HUES48 (cell line): ENCODE results near the gene HNRNPR.
"Not testable (repeated sequence)": the region's sequence is repeated elsewhere in the genome, so short reads cannot be mapped to it uniquely, and the experiment has no call there.

Source experiments
- H3K27ac ChIP-seq: one replicate; pipeline ENCODE4 v1.7.0; 2013; ENCODE audit warnings: low read depth, low read length, inconsistent platforms
- H3K27me3 ChIP-seq: 2 replicates; pipeline ENCODE4 v1.6.1; 2013; ENCODE audit warnings: mild to moderate bottlenecking, low read length; ENCODE audit not compliant: control insufficient read depth, insufficient read depth
- H3K36me3 ChIP-seq: 2 replicates; pipeline ENCODE4 v1.6.1; 2013; ENCODE audit warnings: low read length; ENCODE audit not compliant: control insufficient read depth, insufficient read depth
- H3K4me1 ChIP-seq: 2 replicates; pipeline ENCODE4 v1.6.1; 2013; ENCODE audit warnings: mild to moderate bottlenecking, low read length; ENCODE audit not compliant: control insufficient read depth, insufficient read depth
- H3K4me3 ChIP-seq: 2 replicates; pipeline ENCODE4 v1.5.1; 2013; ENCODE audit warnings: mild to moderate bottlenecking, low read depth, low read length
- H3K9ac ChIP-seq: 2 replicates; pipeline ENCODE4 v1.6.1; 2013; ENCODE audit warnings: mild to moderate bottlenecking, low read depth, low read length, moderate library complexity
- H3K9me3 ChIP-seq: 2 replicates; pipeline ENCODE4 v1.6.1; 2013; ENCODE audit warnings: low read length; ENCODE audit not compliant: control insufficient read depth, insufficient read depth

The HNRNPR gene

DNA sequence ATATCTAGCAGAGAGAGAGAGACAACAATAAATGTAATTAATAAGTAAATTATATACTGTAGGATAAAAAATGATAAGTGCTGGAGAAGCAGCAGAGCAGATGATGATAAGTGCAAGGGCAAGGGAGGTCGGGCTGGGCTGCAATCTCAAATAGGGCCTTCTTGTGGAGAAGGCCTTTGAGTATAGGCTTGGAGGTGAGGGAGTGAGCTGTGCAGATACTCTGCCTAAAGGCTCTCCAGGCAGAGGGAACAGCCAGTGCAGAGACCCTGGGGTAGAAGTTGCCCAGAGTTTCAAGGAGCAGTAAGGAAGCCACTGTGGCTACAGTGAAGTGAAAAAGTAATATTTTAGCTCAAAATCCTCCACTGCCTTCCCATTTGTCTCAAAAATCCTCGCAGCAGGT is 67.6 kb downstream of the HNRNPR start:
- Histone ChIP-seq H3K4me3 (no peak overlapping the region), H3K36me3 (peaks cover 8% of the 10 kb centered on the region; the same call in 1 of the 2 replicates), H3K4me1 (no peaks in the 10 kb centered on the region), H3K9ac (no peak overlapping the region), H3K9me3 (no peaks in the 10 kb centered on the region), H3K27ac (no peak overlapping the region), H3K27me3 (no peaks in the 10 kb centered on the region)

DNA sequence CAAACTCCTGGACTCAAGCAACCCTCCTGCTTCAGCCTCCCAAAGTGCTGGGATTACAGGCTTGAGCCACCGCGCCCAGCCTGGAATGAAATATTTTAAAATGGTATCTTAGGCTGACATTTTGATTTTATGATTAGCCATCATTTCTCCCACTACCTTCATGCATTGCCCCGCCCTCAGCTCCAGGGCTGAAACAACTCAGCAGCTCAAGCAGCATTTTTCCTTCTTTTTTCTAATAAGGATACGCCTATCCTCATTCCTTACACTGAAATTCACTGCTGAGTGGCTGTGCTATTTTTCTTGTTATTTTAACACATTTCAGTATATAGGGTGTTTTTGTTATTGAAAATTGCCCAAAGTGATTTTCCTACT is 70.0 kb downstream of the HNRNPR start:
- H3K27ac ChIP-seq = no peak overlapping the region
- H3K9ac ChIP-seq = no peak overlapping the region
- H3K4me3 ChIP-seq = no peak overlapping the region
- no peaks in the 10 kb centered on the region for H3K36me3 ChIP-seq
- no peaks in the 10 kb centered on the region for H3K27me3 ChIP-seq
- no peaks in the 10 kb centered on the region for H3K9me3 ChIP-seq
- no peaks in the 10 kb centered on the region for H3K4me1 ChIP-seq

DNA sequence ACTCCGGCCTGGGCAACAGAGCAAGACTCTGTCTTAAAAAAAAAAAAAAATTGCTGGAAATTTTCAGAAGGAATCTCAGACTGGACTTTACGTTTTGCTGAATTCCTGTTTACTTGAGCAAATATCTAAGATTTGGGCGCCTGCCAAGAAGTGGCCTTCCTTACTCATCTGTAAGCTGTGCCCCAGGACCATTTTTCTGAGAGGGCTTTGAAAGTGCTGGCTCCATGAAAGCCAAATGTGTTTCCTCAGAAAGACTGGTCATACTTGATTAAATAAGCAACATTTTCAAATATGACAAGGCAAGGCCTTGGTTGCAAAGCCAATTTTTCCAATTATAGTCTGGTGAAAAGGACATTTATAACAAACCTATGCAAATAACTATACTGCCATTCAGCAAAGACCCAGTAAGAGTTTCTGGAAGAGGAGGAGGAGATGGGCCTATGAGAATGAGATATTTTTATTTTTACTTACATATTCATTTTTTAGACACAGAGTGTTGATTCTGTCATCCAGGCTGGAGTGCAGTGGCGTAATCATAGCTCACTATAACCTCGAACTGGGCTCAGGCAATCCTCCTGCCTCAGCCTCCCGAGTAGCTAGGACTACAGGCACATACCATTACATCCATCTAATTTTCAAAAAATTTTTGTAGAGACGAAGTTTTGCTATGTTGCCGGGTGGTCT is 70.5 kb downstream of the HNRNPR start:
- Histone ChIP-seq H3K9me3 (no peaks in the 10 kb centered on the region), H3K4me3 (no peak overlapping the region), H3K27me3 (no peaks in the 10 kb centered on the region), H3K9ac (no peak overlapping the region), H3K36me3 (no peaks in the 10 kb centered on the region), H3K27ac (no peak overlapping the region), H3K4me1 (0 out of 2 replicates have a peak, but pooled peaks cover 3% of the 10 kb centered on the region)

DNA sequence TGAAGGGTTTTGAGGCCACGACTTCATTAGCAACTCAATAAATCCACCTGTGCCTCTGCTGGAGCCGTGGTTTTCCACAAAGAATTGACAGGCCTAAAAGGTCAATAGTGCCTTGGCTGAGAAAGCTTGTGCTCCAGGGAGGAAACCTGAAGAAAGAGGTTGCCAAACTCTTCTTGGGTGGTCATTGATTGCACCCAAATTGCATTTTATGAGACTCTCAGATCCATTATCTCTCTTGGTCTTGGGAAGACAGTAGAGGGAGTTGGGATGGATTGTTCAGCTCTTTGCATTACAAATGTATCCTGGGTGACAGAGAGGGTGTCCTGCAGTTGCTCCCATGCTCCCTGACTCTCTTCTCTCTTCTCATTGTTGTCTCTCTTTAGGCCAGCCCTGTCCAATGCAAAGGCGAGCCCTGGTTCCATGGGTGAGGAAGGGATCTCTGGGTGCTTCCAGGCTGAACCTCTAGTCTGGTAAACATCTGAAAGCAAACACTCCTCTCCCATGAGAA is 80.7 kb downstream of the HNRNPR start:
- Histone ChIP-seq H3K27ac (peak overlapping the region; percentile 89), H3K9me3 (no peaks in the 10 kb centered on the region), H3K4me1 (peaks cover 29% of the 10 kb centered on the region), H3K4me3 (peak overlapping the region; percentile 7; the same call in 1 of the 2 replicates), H3K36me3 (no peaks in the 10 kb centered on the region), H3K27me3 (no peaks in the 10 kb centered on the region), H3K9ac (no peak overlapping the region)

DNA sequence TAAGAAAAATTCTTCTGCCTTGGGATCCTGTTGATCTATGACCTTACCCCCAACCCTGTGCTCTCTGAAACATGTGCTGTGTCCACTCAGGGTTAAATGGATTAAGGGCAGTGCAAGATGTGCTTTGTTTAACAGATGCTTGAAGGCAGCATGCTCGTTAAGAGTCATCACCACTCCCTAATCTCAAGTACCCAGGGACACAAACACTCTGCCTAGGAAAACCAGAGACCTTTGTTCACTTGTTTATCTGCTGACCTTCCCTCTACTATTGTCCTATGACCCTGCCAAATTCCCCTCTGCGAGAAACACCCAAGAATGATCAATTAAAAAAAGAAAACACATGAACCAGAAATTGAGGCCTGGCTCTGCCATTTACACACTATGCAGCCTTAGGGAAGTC is 86.0 kb downstream of the HNRNPR start:
- H3K9ac ChIP-seq, H3K4me3 ChIP-seq, H3K27me3 ChIP-seq, H3K36me3 ChIP-seq, H3K9me3 ChIP-seq, H3K27ac ChIP-seq, H3K4me1 ChIP-seq: not testable (repeated sequence)

DNA sequence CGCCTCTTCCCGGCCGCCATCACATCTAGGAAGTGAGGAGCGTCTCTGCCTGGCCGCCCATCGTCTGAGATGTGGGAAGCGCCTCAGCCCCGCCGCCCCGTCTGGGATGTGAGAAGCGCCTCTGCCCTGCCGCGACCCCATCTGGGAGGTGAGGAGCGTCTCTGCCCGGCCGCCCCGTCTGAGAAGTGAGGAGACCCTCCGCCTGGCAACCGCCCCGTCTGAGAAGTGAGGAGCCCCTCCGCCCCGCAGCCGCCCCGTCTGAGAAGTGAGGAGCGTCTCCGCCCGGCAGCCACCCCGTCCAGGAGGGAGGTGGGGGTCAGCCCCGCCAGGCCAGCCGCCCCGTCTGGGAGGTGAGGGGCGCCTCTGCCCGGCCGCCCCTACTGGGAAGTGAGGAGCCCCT is 86.7 kb downstream of the HNRNPR start:
- H3K4me3 ChIP-seq, H3K27me3 ChIP-seq, H3K27ac ChIP-seq, H3K9me3 ChIP-seq, H3K36me3 ChIP-seq, H3K4me1 ChIP-seq, H3K9ac ChIP-seq: not testable (repeated sequence)
